ENCODE results near the gene YPEL2. TPM values are rescaled to one million over a fixed set of nuclear protein-coding genes. Genes with fewer than 3 reads are reported as not detected.

The YPEL2 gene
- total and polyA plus RNA-seq, 2 donors (not counting 1 experiment from before 2014, with no cell fraction given) = 4.8 to 7.8 TPM

DNA sequence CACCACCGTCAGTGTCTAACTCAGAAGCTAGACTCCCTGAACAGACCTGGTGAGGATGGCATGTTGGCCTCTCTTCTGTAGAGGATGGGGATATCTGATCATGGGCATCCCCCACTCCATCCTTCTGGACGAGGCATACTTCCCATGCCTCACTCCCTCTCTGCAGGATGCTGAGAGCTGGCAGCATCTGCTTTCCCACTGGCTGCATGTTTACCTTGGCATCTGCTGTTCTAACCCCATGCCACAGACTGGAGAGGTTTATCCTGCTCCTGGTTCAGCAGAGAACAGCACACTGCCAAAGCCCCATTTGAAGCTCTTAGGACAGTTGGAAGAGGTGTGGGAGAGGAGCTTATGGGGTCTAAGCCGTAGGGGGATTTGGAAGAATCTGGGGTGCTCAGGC is 46.0 kb downstream of the YPEL2 start:
- no peak overlapping the region for H3K9ac ChIP-seq (ENCODE audit: insufficient read depth, low read length)
- H2AFZ ChIP-seq (ENCODE audit: low read length) = no peak overlapping the region
- no peaks in the 10 kb centered on the region for H3K36me3 ChIP-seq (ENCODE audit: control insufficient read depth, insufficient read depth, low read length)
- H3K4me3 ChIP-seq (replicated peaks in 1 of 4; ENCODE audit: control extremely low read depth in 1 of 4, insufficient read depth in 1 of 4, low read depth in 3 of 4, low read length in 4 of 4) = no peak overlapping the region
- H3K4me2 ChIP-seq (ENCODE audit: extremely low read depth, insufficient read depth, low read length) = no peak overlapping the region
- no peaks in the 10 kb centered on the region for H3K79me2 ChIP-seq (ENCODE audit: control insufficient read depth, insufficient read depth, low read length)
- peak; percentile 21 to 72 for DNase-seq (ENCODE audit: low read depth in 2 of 2)
- peaks cover 8% of the 10 kb centered on the region for H3K4me1 ChIP-seq (ENCODE audit: control insufficient read depth, extremely low read depth, insufficient read depth, low read length)
- no peaks in the 10 kb centered on the region for H4K20me1 ChIP-seq (ENCODE audit: control insufficient read depth, extremely low read depth, insufficient read depth, low read length)
- H3K27ac ChIP-seq (ENCODE audit: insufficient read depth, low read length) = no peak overlapping the region
- no peak for TF ChIP-seq EZH2 (IDR thresholded peaks at IDR 0.05; ENCODE audit: low read length, missing control alignments)
- TF ChIP-seq, protein P1, sequence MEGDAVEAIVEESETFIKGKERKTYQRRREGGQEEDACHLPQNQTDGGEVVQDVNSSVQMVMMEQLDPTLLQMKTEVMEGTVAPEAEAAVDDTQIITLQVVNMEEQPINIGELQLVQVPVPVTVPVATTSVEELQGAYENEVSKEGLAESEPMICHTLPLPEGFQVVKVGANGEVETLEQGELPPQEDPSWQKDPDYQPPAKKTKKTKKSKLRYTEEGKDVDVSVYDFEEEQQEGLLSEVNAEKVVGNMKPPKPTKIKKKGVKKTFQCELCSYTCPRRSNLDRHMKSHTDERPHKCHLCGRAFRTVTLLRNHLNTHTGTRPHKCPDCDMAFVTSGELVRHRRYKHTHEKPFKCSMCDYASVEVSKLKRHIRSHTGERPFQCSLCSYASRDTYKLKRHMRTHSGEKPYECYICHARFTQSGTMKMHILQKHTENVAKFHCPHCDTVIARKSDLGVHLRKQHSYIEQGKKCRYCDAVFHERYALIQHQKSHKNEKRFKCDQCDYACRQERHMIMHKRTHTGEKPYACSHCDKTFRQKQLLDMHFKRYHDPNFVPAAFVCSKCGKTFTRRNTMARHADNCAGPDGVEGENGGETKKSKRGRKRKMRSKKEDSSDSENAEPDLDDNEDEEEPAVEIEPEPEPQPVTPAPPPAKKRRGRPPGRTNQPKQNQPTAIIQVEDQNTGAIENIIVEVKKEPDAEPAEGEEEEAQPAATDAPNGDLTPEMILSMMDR (conservative IDR thresholded peaks at IDR 0.05 in 1 of 2, IDR thresholded peaks at IDR 0.05 in 1 of 2; ENCODE audit: low read depth in 1 of 2, low read length in 2 of 2) = no peak
- no peaks in the 10 kb centered on the region for H3K27me3 ChIP-seq (ENCODE audit: control insufficient read depth, insufficient read depth, low read length)
- no peaks in the 10 kb centered on the region for H3K9me3 ChIP-seq (ENCODE audit: control insufficient read depth, insufficient read depth, low read depth, low read length)

DNA sequence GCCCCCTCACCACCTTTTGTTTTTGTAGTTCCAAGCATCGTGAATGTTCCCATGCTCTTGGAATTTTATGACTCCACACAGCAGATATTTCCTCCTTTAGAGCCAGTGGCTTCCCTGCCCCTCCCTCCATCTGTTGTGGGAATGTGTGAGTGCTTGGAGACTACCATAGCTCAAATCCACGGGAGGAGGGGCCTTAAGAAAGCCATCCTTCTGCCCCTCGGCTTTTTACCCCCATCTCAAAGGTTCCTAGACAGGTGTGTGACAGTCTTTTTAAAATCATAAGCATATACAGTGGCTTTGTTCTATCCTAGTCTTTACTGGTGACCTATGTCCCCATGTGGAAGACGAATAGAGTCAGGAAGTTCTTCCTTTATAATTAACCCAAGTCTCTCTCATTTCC is 47.2 kb downstream of the YPEL2 start:
- Histone ChIP-seq H3K36me3 (ENCODE audit: control insufficient read depth, insufficient read depth, low read length) (no peaks in the 10 kb centered on the region), H3K4me3 (replicated peaks in 1 of 4; ENCODE audit: control extremely low read depth in 1 of 4, insufficient read depth in 1 of 4, low read depth in 3 of 4, low read length in 4 of 4) (no peak overlapping the region), H4K20me1 (ENCODE audit: control insufficient read depth, extremely low read depth, insufficient read depth, low read length) (no peaks in the 10 kb centered on the region), H3K4me1 (ENCODE audit: control insufficient read depth, extremely low read depth, insufficient read depth, low read length) (peaks cover 4% of the 10 kb centered on the region), H3K27ac (ENCODE audit: insufficient read depth, low read length) (no peak overlapping the region), H2AFZ (ENCODE audit: low read length) (no peak overlapping the region), H3K4me2 (ENCODE audit: extremely low read depth, insufficient read depth, low read length) (no peak overlapping the region), H3K9ac (ENCODE audit: insufficient read depth, low read length) (no peak overlapping the region), H3K9me3 (ENCODE audit: control insufficient read depth, insufficient read depth, low read depth, low read length) (no peaks in the 10 kb centered on the region), H3K79me2 (ENCODE audit: control insufficient read depth, insufficient read depth, low read length) (no peaks in the 10 kb centered on the region), H3K27me3 (ENCODE audit: control insufficient read depth, insufficient read depth, low read length) (no peaks in the 10 kb centered on the region)
- peak; percentile 54 to 93 for DNase-seq (ENCODE audit: low read depth in 2 of 2)
- TF ChIP-seq, protein P1 (conservative IDR thresholded peaks at IDR 0.05 in 1 of 2, IDR thresholded peaks at IDR 0.05 in 1 of 2; ENCODE audit: low read depth in 1 of 2, low read length in 2 of 2) = no peak
- TF ChIP-seq EZH2 (IDR thresholded peaks at IDR 0.05; ENCODE audit: low read length, missing control alignments) = no peak

DNA sequence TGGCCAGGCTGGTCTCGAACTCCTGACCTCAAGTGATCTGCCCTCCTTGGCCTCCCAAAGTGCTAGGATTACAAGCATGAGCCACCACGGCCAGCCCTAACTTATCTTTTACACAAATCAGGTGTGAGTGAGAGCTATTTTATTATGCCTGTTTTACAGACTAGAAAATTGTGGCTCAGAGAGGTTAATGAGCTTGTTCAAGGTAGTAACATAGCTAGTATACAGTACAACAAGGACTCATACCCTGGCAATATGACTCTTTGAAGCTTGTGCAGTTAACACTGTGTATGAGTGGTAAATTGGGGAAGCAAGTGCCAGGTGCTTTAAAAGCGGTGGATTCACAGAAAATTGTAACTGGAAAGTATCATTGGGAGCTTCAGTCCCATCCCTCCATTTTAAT is 49.0 kb downstream of the YPEL2 start:
- H3K36me3 ChIP-seq (ENCODE audit: control insufficient read depth, insufficient read depth, low read length) = no peaks in the 10 kb centered on the region
- no peak overlapping the region for H2AFZ ChIP-seq (ENCODE audit: low read length)
- no peaks in the 10 kb centered on the region for H3K9me3 ChIP-seq (ENCODE audit: control insufficient read depth, insufficient read depth, low read depth, low read length)
- no peaks in the 10 kb centered on the region for H3K27me3 ChIP-seq (ENCODE audit: control insufficient read depth, insufficient read depth, low read length)
- no peak overlapping the region for H3K4me3 ChIP-seq (replicated peaks in 1 of 4; ENCODE audit: control extremely low read depth in 1 of 4, insufficient read depth in 1 of 4, low read depth in 3 of 4, low read length in 4 of 4)
- TF ChIP-seq, protein P1 (conservative IDR thresholded peaks at IDR 0.05 in 1 of 2, IDR thresholded peaks at IDR 0.05 in 1 of 2; ENCODE audit: low read depth in 1 of 2, low read length in 2 of 2) = no peak
- TF ChIP-seq EZH2 (IDR thresholded peaks at IDR 0.05; ENCODE audit: low read length, missing control alignments) = no peak
- no peaks in the 10 kb centered on the region for H3K79me2 ChIP-seq (ENCODE audit: control insufficient read depth, insufficient read depth, low read length)
- no peak overlapping the region for H3K27ac ChIP-seq (ENCODE audit: insufficient read depth, low read length)
- no peaks in the 10 kb centered on the region for H4K20me1 ChIP-seq (ENCODE audit: control insufficient read depth, extremely low read depth, insufficient read depth, low read length)
- no peak for DNase-seq (ENCODE audit: low read depth in 2 of 2)
- H3K4me1 ChIP-seq (ENCODE audit: control insufficient read depth, extremely low read depth, insufficient read depth, low read length) = peaks cover 4% of the 10 kb centered on the region
- H3K4me2 ChIP-seq (ENCODE audit: extremely low read depth, insufficient read depth, low read length) = no peak overlapping the region
- H3K9ac ChIP-seq (ENCODE audit: insufficient read depth, low read length) = no peak overlapping the region
